Mesendoderm (in vitro differentiated cells): ENCODE data around the gene MYL1. TPM values are rescaled to one million over a fixed set of nuclear protein-coding genes. Genes with fewer than 3 reads are reported as not detected.

ENCODE experiments used
- small RNA-seq: library from polyadenylated mRNA; stranded (forward); fragments of <200 nt; extraction: miRNeasy Mini kit (QIAGEN cat#:217004); gene quantifications from one replicate; pipeline ENCODE3, GENCODE V24; 2013; ENCODE audit not compliant: insufficient read depth

Gene MYL1

Small RNA genes lying within 50 kb of the gene (small RNA-seq; reads per million reads assigned to genes)
- gene RF00019, result not detected
